Hepatocyte (in vitro differentiated cells): Measurements from ENCODE around the gene RNF222. TPM values are rescaled to one million over a fixed set of nuclear protein-coding genes. Genes with fewer than 3 reads are reported as not detected.

Experiments
- DNase-seq: peaks from one replicate; pipeline ENCODE4 v3.0.0-alpha.2; 2016; ENCODE audit warnings: low spot score
- H2AFZ ChIP-seq: fragments of 200-600 bp; sonication (generic); 2 replicates; pipeline ENCODE4 v1.6.0; 2016; ENCODE audit warnings: antibody characterized with exemption, mild to moderate bottlenecking
- H3K27ac ChIP-seq: fragments of 200-600 bp; sonication (generic); 2 replicates; pipeline ENCODE4 v1.5.1; 2016; ENCODE audit warnings: mild to moderate bottlenecking
- H3K27me3 ChIP-seq: fragments of 200-600 bp; sonication (generic); 2 replicates; pipeline ENCODE4 v1.6.1; 2016
- H3K36me3 ChIP-seq: fragments of 200-600 bp; sonication (generic); replicated peaks from 2 replicates; pipeline ENCODE4 v1.5.1; 2016; ENCODE audit warnings: low read depth; ENCODE audit not compliant: insufficient read depth
- H3K4me1 ChIP-seq: fragments of 200-600 bp; sonication (generic); 2 replicates; pipeline ENCODE4 v1.5.1; 2016; ENCODE audit warnings: mild to moderate bottlenecking, moderate library complexity; ENCODE audit not compliant: insufficient read depth
- H3K4me2 ChIP-seq: fragments of 200-600 bp; sonication (generic); 2 replicates; pipeline ENCODE4 v1.6.0; 2016
- H3K4me3 ChIP-seq: fragments of 200-600 bp; sonication (generic); 2 replicates; pipeline ENCODE4 v1.5.1; 2016; ENCODE audit warnings: mild to moderate bottlenecking
- H3K79me2 ChIP-seq: fragments of 200-600 bp; sonication (generic); 2 replicates; pipeline ENCODE4 v1.6.0; 2017; ENCODE audit warnings: mild to moderate bottlenecking
- H3K9me2 ChIP-seq: fragments of 200-600 bp; sonication (generic); replicated peaks from 2 replicates; pipeline ENCODE4 v1.6.0; 2017; ENCODE audit warnings: mild to moderate bottlenecking; ENCODE audit not compliant: insufficient read depth
- H3K9me3 ChIP-seq: fragments of 200-600 bp; sonication (generic); 2 replicates; pipeline ENCODE4 v1.5.1; 2016; ENCODE audit warnings: low read depth, mild to moderate bottlenecking
- H4K20me1 ChIP-seq: fragments of 200-600 bp; sonication (generic); 2 replicates; pipeline ENCODE4 v1.6.0; 2016; ENCODE audit warnings: mild to moderate bottlenecking; ENCODE audit not compliant: insufficient read depth, poor library complexity, severe bottlenecking
- EZH2 ChIP-seq: fragments of 200-600 bp; sonication (generic); IDR thresholded peaks from 2 replicates; pipeline ENCODE4 v1.6.1; 2016; ENCODE audit warnings: antibody characterized with exemption, mild to moderate bottlenecking, borderline replicate concordance
- EZH2phosphoT487 ChIP-seq: fragments of 200-600 bp; sonication (generic); IDR thresholded peaks from one replicate; pipeline ENCODE4 v1.6.1; 2018; ENCODE audit warnings: antibody characterized with exemption, mild to moderate bottlenecking, low read depth, moderate library complexity; ENCODE audit not compliant: unreplicated experiment, severe bottlenecking
- WGBS: methylation state at CpG from one replicate; pipeline ENCODE4 v1.1.6; 2016; ENCODE audit warnings: low lambda C conversion rate; ENCODE audit errors: missing lambda C conversion rate; 5-methylcytosine and 5-hydroxymethylcytosine counted together
- polyA plus RNA-seq: library from polyadenylated mRNA; unstranded; fragments of >200 nt; fragmentation: Nextera tagmentation; extraction: Ambion mirVana; gene quantifications from 2 replicates; pipeline ENCODE4 v1.2.1, GENCODE V29; 2016
- total RNA-seq: library from RNA; depleted of rRNA; stranded (reverse); fragments of >200 nt; gene quantifications from 2 replicates; pipeline ENCODE4 v1.2.3, GENCODE V29; 2014
- TF ChIP-seq, protein P1 (sequence below): fragments of 200-600 bp; sonication (generic); IDR thresholded peaks from 2 replicates; pipeline ENCODE4 v1.5.1; 2016; ENCODE audit warnings: antibody characterized with exemption, mild to moderate bottlenecking; ENCODE audit not compliant: poor library complexity

Gene RNF222
- total and polyA plus RNA-seq, 2 experiments from 2014 or later = not detected

DNA sequence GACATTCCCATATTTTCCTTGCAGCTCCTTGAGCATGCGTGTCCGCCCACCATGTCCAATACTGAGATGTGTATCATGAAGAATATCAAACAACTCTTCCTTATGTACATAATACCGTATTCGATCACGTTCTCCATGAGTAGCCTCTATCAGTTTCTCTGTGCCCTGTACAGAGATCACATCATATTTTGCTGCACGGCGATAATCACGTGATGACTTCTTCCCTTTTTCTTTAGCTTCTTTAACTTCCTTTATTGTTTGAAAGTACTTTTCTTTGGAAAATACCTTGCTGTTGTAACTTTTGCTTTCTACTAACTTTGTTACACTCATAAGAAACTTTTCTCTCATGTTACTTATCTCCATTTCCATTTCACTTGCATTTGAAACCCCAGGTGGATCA is 27.7 kb downstream of the RNF222 start:
- 93% methylated on average over 8 of the region's 8 CpGs for WGBS
- no peak for DNase-seq

DNA sequence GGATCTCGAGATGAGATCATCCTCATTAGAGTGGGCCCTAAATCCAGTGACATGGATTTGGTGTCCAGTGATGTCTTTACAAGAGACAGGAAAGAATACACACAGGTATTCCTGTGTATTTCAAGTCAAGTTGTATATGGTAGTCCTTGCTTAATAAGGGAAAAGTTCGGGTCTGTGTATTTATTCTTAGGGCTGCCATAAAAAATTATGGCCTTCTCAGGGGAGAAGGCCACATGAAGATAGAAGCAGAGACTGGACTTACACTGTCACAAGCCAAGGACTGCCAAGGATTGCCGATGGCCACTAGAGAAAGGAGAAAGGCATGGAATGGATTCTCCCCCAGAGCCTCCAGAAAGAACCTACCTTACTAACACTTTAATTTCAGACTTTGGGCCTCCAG is 29.4 kb downstream of the RNF222 start:
- H3K4me2 ChIP-seq = no peak overlapping the region
- no peak overlapping the region for H3K4me3 ChIP-seq
- no peaks in the 10 kb centered on the region for H3K27me3 ChIP-seq
- H3K27ac ChIP-seq = peak overlapping the region; percentile 44
- H2AFZ ChIP-seq = no peak overlapping the region
- H3K79me2 ChIP-seq = peaks cover 4% of the 10 kb centered on the region
- H3K4me1 ChIP-seq = no peaks in the 10 kb centered on the region
- H4K20me1 ChIP-seq = no peaks in the 10 kb centered on the region
- 90% methylated on average over 3 of the region's 3 CpGs for WGBS
- no peaks in the 10 kb centered on the region for H3K36me3 ChIP-seq
- TF ChIP-seq, protein P1, sequence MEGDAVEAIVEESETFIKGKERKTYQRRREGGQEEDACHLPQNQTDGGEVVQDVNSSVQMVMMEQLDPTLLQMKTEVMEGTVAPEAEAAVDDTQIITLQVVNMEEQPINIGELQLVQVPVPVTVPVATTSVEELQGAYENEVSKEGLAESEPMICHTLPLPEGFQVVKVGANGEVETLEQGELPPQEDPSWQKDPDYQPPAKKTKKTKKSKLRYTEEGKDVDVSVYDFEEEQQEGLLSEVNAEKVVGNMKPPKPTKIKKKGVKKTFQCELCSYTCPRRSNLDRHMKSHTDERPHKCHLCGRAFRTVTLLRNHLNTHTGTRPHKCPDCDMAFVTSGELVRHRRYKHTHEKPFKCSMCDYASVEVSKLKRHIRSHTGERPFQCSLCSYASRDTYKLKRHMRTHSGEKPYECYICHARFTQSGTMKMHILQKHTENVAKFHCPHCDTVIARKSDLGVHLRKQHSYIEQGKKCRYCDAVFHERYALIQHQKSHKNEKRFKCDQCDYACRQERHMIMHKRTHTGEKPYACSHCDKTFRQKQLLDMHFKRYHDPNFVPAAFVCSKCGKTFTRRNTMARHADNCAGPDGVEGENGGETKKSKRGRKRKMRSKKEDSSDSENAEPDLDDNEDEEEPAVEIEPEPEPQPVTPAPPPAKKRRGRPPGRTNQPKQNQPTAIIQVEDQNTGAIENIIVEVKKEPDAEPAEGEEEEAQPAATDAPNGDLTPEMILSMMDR = no peak
- no peak for TF ChIP-seq EZH2phosphoT487
- no peak for TF ChIP-seq EZH2
- no peaks in the 10 kb centered on the region for H3K9me2 ChIP-seq
- no peaks in the 10 kb centered on the region for H3K9me3 ChIP-seq
- no peak for DNase-seq

More for the DNA sequence above, 27.7 kb downstream of the RNF222 start:
- H3K27ac ChIP-seq = no peak overlapping the region
- no peaks in the 10 kb centered on the region for H3K9me3 ChIP-seq
- H3K27me3 ChIP-seq = no peaks in the 10 kb centered on the region
- peaks cover 9% of the 10 kb centered on the region for H3K79me2 ChIP-seq
- no peak overlapping the region for H3K4me3 ChIP-seq
- H4K20me1 ChIP-seq = no peaks in the 10 kb centered on the region
- no peak for TF ChIP-seq EZH2phosphoT487
- TF ChIP-seq, protein P1 = no peak
- TF ChIP-seq EZH2 = no peak
- no peaks in the 10 kb centered on the region for H3K9me2 ChIP-seq
- H2AFZ ChIP-seq = no peak overlapping the region
- H3K4me2 ChIP-seq = no peak overlapping the region
- H3K4me1 ChIP-seq = no peaks in the 10 kb centered on the region
- H3K36me3 ChIP-seq = no peaks in the 10 kb centered on the region

GRCh38 chr17:8366231-8366630 is 31.4 kb downstream of the RNF222 start:
- no peaks in the 10 kb centered on the region for H3K9me3 ChIP-seq
- TF ChIP-seq EZH2phosphoT487 = no peak
- TF ChIP-seq, protein P1 = no peak
- no peak for TF ChIP-seq EZH2
- no peak overlapping the region for H3K4me2 ChIP-seq
- 74% methylated on average over 2 of the region's 2 CpGs for WGBS
- no peaks in the 10 kb centered on the region for H3K9me2 ChIP-seq
- no peaks in the 10 kb centered on the region for H3K4me1 ChIP-seq
- no peaks in the 10 kb centered on the region for H4K20me1 ChIP-seq
- H3K4me3 ChIP-seq = no peak overlapping the region
- H3K27me3 ChIP-seq = no peaks in the 10 kb centered on the region
- no peaks in the 10 kb centered on the region for H3K36me3 ChIP-seq
- DNase-seq = no peak
- H3K79me2 ChIP-seq = no peaks in the 10 kb centered on the region
- H2AFZ ChIP-seq = no peak overlapping the region
- H3K27ac ChIP-seq = no peak overlapping the region

GRCh38 chr17:8365143-8365542 is 32.5 kb downstream of the RNF222 start:
- Histone ChIP-seq H3K9me3 (no peaks in the 10 kb centered on the region), H3K27me3 (no peaks in the 10 kb centered on the region), H3K79me2 (no peaks in the 10 kb centered on the region), H2AFZ (no peak overlapping the region), H3K27ac (no peak overlapping the region), H3K36me3 (no peaks in the 10 kb centered on the region), H3K9me2 (no peaks in the 10 kb centered on the region), H3K4me2 (no peak overlapping the region), H3K4me3 (no peak overlapping the region), H3K4me1 (peaks cover 3% of the 10 kb centered on the region), H4K20me1 (no peaks in the 10 kb centered on the region)
- TF ChIP-seq, protein P1 = no peak
- no peak for TF ChIP-seq EZH2phosphoT487
- no peak for TF ChIP-seq EZH2
- no peak for DNase-seq
- WGBS = 85% methylated on average over 1 of the region's 1 CpG
